HUDEP-2 (cell line): Measurements from ENCODE around the gene GALNT13.
"Not testable (repeated sequence)": the region's sequence is repeated elsewhere in the genome, so short reads cannot be mapped to it uniquely, and the experiment has no call there.

Source experiments
- DNase-seq, 76 experiments: peaks; one replicate each; lab custom pipeline; 2025; ENCODE audit not compliant: unreplicated experiment in 76 of 76; lab: John Stamatoyannopoulos, UW

GALNT13 gene

GRCh38 chr2:154457286-154457685 lies 585.6 kb downstream of the GALNT13 start:
- no peak for DNase-seq

GRCh38 chr2:154459286-154459685 lies 587.6 kb downstream of the GALNT13 start:
- no peak for DNase-seq

DNA sequence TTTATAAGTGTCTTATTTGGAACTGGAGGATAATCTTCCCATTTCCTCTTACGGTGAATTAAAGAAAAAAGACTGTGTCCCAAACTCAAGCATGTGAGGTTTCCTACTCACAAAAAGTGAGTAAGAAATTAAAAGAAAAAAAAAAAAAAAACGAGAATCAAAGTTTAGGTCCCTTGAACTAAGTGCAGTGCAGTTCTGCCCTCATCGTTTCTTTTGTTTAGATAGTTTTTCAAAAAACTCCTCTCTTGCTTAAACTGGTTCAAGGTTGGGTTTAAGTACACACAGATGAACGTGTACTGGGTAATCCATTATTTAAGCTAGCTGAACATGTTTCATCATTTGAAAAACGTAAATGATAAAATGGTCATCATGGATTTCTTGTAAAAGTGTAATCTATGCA lies 590.9 kb downstream of the GALNT13 start:
- no peak for DNase-seq

- no peak for DNase-seq
Observed at GRCh38 chr2:154466226-154466625, 594.5 kb downstream of the GALNT13 start.

GRCh38 chr2:154470376-154470775 lies 598.7 kb downstream of the GALNT13 start:
- no peak for DNase-seq

GRCh38 chr2:154471492-154471891 lies 599.8 kb downstream of the GALNT13 start:
- DNase-seq: not testable (repeated sequence)

GRCh38 chr2:154477319-154477718 lies 605.6 kb downstream of the GALNT13 start:
- no peak for DNase-seq

GRCh38 chr2:154480521-154480920 lies 608.8 kb downstream of the GALNT13 start:
- DNase-seq: no peak

- no peak for DNase-seq
Observed at GRCh38 chr2:154481336-154481735, 609.6 kb downstream of the GALNT13 start.

DNA sequence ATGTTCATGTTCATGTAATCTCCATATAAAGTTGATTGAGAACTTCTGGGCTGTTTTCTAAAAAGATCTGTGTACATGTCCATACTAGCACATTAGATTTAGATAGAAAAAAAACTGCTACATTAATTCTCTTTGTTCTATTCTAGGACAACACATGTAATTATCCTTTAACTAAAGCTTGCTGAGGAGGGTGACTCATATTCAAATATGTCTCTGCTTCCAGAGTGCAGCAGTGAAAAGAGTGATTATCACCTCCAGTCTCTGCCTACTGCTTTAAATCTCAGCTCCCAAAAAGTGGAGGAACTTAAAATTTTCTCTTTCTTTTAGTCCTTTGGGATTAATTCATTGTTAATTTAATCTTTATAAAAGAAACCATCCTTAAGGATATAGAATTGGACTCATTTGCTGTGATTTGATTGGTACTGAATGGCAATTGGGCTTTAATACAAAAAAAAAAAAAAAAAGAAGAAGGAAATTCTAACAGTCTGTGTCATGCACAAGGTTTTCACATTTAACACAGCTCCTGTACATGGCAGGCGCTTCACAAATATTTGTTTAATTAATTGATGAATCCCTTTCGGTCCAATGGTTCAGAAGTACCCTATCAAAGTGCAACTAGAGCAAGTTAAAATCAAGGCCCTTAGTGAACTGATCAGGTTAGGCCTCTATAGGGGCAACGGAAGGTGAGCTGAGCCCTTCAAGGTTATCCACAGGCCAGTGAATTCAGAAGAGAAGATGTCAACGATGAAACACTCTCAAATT lies 612.8 kb downstream of the GALNT13 start:
- DNase-seq: no peak

DNA sequence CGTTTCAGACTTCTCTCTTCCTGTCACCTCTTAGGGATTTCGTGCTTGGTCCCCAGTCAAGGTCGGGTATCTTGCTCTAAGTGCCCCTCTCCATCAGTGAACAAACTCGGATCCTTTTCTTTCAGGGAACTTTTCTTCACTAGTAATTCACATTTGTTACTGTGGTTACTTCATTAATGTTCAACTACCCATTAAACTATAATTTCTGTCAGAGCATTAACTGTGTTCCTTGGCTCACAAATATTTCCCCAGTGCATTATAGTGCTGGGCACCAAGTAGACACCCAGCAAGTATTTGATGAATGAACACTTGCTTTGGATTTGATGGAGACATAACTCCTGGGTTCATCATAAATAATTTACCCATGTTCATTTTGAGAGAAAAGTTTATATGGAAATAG lies 617.1 kb downstream of the GALNT13 start:
- DNase-seq: no peak

GRCh38 chr2:154489266-154489858 lies 617.6 kb downstream of the GALNT13 start:
- DNase-seq: no peak

DNA sequence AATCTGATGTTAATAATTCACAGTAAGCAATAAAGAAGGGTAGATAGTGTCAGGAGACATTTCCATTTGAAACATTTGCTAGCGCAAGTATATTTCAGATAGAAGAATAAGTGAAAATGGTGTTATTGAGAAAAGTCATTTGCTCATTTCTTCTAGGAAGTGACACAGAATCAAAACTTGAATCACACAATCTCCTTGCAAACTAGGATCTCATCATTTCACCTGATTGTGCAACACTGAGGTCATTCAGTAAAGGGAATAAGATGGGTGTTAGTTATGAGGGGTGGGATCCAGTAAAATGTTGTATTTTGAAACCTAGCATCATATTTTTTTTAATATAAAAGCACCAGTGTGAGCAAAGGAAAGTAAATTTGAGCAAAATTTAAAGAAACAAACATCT lies 618.8 kb downstream of the GALNT13 start:
- DNase-seq: no peak

DNA sequence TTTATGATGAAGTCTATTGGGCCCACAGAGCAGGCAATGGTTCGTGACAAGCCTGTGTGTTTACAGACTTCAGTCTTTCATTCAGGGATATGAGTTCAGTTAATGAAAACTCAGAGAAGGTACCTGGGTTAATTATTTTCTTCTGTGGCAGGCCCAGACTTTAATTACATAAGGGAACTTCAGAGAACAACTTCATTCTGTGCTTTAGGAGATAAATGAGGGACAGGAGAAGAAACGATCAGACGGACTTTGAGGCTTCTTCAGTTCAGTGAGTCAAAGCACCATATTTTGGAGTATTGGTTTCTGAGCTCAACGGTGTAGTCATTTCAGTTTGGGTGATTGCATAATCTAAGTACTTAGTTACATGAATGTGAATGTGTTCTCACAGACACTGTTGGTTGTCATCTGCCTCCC lies 623.7 kb downstream of the GALNT13 start:
- DNase-seq: no peak

- no peak for DNase-seq
Observed at GRCh38 chr2:154497019-154497418, 625.3 kb downstream of the GALNT13 start.
